GM12891 (cell line): ENCODE measurements around the gene ARHGEF7.

Experiments used
- POLR2A ChIP-seq: IDR thresholded peaks from 2 replicates; pipeline ENCODE4 v1.6.1; 2011; ENCODE audit warnings: low read depth, low read length, control low read depth
- POLR2AphosphoS5 ChIP-seq: IDR thresholded peaks from 2 replicates; pipeline ENCODE4 v1.6.1; 2011; ENCODE audit warnings: low read depth, low read length, control low read depth
- SPI1 ChIP-seq: IDR thresholded peaks from 2 replicates; pipeline ENCODE4 v1.6.1; 2011; ENCODE audit warnings: low read depth, low read length, control low read depth
- TAF1 ChIP-seq: IDR thresholded peaks from 2 replicates; pipeline ENCODE4 v1.6.1; 2011; ENCODE audit warnings: low read depth, low read length, control low read depth

DNA sequence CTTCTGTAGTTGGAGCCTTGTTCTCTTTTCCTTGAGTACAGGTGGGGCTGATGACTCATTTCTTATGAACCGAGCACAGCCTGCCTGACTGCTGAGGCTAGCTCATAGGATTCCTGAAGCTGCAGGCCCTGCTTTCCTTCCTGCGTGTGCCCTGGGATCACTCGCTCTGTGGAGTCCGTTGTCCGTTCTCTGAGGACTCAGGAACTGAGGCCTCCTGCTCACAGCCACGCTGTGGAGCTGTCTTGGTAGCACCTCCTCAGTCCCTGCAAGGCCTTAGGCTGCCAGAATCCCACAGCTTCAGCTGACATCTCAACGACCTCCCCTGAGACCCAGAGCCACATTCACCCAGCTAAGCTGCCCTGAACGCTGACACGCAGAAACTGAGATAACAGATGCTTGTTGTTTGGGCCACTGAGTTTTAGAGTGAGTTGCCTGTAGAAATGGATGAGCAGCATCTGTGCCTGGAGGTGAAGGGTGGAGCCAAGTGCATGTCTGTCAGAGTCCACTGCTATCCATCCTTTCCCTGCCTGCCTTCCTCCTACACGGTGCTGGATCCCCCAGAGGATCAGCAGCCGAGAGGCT, 72.9 kb downstream of the ARHGEF7 start:
- no peak for TF ChIP-seq POLR2A
- TF ChIP-seq POLR2AphosphoS5 = peak; percentile 20; the same call in 1 of the 2 replicates
- no peak for TF ChIP-seq TAF1
- TF ChIP-seq SPI1 = no peak
